ENCODE measurements around the gene CYB5R4.

CYB5R4 gene

GRCh38 chr6:83985715-83986114 lies 126.2 kb downstream of the CYB5R4 start:
- ChIA-PET CTCF (no interaction called here), POLR2A (no interaction called here)
- no peak for DNase-seq (ENCODE audit: low read depth, low spot score)
- H3K4me3 ChIP-seq (ENCODE audit: low read depth, low read length) = no peak overlapping the region
- TF ChIP-seq CTCF (IDR thresholded peaks at IDR 0.05; ENCODE audit: insufficient read depth, low read length, missing control alignments) = no peak

- POLR2A ChIA-PET = no interaction called here
- CTCF ChIA-PET = no interaction called here
Measured at GRCh38 chr6:83998021-83998584, 138.6 kb downstream of the CYB5R4 start.

GRCh38 chr6:84001119-84001518 lies 141.6 kb downstream of the CYB5R4 start:
- no peak for DNase-seq (ENCODE audit: low read depth, low spot score)
- H3K4me3 ChIP-seq (ENCODE audit: low read depth, low read length) = no peak overlapping the region
- ChIA-PET POLR2A (no interaction called here), CTCF (no interaction called here)
- no peak for TF ChIP-seq CTCF (IDR thresholded peaks at IDR 0.05; ENCODE audit: insufficient read depth, low read length, missing control alignments)

More at GRCh38 chr6:83998021-83998584, 138.6 kb downstream of the CYB5R4 start:
- DNase-seq (ENCODE audit: low read depth, low spot score) = no peak
- no peak for TF ChIP-seq CTCF (IDR thresholded peaks at IDR 0.05; ENCODE audit: insufficient read depth, low read length, missing control alignments)
- no peak overlapping the region for H3K4me3 ChIP-seq (ENCODE audit: low read depth, low read length)

- POLR2A ChIA-PET = no interaction called here
- DNase-seq (ENCODE audit: low read depth, low spot score) = no peak
- H3K4me3 ChIP-seq (ENCODE audit: low read depth, low read length) = no peak overlapping the region
- no peak for TF ChIP-seq CTCF (IDR thresholded peaks at IDR 0.05; ENCODE audit: insufficient read depth, low read length, missing control alignments)
- CTCF ChIA-PET = no interaction called here
Measured at GRCh38 chr6:84002226-84002625, 142.7 kb downstream of the CYB5R4 start.

- no peak overlapping the region for H3K4me3 ChIP-seq (ENCODE audit: low read depth, low read length)
- no peak for DNase-seq (ENCODE audit: low read depth, low spot score)
- TF ChIP-seq CTCF (IDR thresholded peaks at IDR 0.05; ENCODE audit: insufficient read depth, low read length, missing control alignments) = no peak
- ChIA-PET CTCF (no interaction called here), POLR2A (no interaction called here)
Measured at GRCh38 chr6:84003131-84003530, 143.6 kb downstream of the CYB5R4 start.

GRCh38 chr6:84003654-84004053 lies 144.2 kb downstream of the CYB5R4 start:
- POLR2A ChIA-PET = no interaction called here
- no peak for DNase-seq (ENCODE audit: low read depth, low spot score)
- no peak overlapping the region for H3K4me3 ChIP-seq (ENCODE audit: low read depth, low read length)
- TF ChIP-seq CTCF (IDR thresholded peaks at IDR 0.05; ENCODE audit: insufficient read depth, low read length, missing control alignments) = no peak
- CTCF ChIA-PET = no interaction called here

All from AG04449 (cell line).